GM19463 (cell line): ENCODE data around the gene TMEM131L.
"Not testable (repeated sequence)": the region's sequence is repeated elsewhere in the genome, so short reads cannot be mapped to it uniquely, and the experiment has no call there.

Experiments used
- ATAC-seq: cut with Tn5 transposase; IDR thresholded peaks from one replicate; pipeline ENCODE4 v1.9.1; 2021; ENCODE audit warnings: mild to moderate bottlenecking, moderate library complexity; ENCODE audit not compliant: unreplicated experiment

The TMEM131L gene

DNA sequence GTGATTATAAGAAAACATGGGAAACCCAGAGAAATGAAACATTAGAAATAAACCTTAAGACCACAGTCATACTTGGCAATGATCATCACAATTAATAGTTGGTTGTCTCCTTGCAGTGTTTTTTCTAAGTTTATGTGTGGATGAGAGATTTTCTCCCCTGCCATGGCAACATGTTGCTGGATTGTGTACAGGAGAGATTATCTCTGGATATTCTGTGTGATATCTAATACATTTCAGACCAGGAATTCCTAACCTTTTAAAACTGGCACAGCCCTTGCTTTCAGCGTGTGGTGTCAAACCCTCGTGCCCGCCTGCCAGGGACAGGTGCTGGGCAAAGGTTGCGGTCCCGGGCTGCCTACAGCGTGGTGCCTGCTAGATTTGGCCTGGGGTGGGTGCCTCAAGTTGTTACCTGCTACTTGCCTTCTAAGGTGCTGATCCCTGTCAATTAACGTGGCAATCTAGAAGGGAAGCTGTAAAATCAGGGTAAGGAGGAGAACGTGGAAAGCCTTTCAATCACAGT lies 100.5 kb downstream of the TMEM131L start:
- ATAC-seq, result no peak

DNA sequence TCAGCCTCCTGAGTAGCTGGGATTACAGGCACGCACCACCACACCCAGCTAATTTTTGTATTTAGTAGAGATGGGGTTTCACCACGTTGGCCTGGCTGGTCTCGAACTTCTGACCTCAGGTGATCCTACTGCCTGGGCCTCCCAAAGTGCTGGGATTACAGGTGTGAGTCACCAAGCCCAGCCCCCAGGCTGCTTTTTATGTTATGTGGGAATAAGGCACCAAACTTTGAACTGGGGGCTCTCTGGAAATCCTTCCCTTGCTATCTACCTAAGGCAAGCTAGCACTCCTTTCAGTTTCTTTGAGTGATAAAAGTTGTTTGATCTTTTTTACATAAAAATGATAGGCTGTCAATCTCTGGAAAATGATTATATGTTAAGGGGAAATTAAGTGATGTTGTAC lies 101.5 kb downstream of the TMEM131L start:
- not testable (repeated sequence) for ATAC-seq

DNA sequence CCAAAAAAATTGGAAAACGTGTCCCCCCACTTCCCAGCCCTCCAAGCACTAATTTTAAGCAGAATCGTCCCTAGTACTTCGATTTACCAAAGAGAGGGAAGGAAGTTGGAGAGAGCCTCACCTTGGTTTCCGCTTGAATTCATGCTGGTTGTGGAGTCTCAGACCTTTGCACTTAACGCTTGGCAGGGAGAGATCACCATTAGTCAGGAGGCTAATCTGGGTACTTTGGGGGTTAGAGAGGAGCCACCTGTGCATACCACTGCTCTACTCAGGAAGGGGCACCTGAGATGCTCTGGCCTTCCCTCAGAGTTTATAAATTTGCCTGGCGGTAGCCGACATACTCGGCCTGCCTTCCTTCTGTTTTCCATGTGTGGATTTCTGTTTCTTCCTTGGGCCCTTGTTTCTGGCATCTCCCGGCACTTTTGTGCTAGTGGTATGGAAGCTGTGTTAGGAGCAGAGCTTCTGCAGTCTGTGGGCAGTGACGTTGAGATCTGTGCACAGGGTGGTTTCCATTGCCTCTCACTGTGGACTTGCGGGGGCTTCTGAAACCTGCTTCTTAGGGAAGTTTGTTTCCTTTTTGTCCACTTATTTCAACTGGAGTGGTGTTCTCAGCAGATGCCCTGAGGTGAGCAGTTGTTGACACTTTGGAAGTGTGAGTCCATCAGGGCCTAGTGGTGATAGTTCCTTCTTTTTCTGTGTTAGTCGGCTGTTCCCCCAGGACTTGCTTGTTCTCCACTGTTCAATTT lies 104.2 kb downstream of the TMEM131L start:
- peak; percentile 52 for ATAC-seq

DNA sequence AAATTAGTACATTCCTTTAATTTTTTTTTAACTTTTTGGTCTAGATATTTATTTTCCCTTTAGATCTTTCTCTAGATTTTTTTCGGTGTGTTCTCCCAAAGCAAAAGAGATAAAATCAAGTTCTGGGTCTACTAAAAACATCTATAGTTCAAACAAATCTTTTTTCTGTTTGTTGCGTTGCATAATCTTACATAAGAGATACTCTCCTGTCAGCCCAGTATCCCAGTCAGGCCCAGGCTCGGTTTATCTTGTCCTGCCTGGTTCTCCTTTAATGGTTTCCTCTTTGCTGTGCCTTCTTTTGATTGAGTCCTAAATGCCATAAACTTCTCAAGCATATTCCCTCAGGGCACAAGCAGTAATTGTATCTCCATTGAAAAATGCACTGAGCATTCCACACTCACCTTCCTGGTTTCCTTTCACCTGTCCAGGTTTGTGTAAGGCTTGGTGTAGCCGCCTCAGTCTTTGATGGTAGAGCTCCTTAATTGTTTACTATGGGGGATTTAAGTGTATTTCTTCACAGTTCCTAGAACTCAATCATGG lies 104.9 kb downstream of the TMEM131L start:
- no peak for ATAC-seq

DNA sequence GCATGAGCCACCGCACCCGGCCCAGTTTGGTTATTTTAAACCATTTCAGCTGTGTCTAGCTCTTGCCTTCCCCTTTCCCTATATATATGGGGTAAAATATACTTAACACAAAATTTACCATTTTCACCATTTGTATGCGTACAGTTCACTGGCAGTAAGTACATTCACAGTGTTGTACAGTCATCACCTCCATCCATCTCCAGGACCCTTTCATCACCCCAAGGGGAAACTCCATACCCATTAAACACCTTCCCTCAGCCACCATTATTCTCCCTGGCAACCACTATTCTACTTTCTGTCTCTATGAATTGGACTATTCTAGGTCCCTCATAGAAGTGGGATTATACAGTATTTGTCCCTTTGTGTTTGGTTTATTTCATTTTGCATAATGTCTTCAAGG lies 106.4 kb downstream of the TMEM131L start:
- no peak for ATAC-seq

DNA sequence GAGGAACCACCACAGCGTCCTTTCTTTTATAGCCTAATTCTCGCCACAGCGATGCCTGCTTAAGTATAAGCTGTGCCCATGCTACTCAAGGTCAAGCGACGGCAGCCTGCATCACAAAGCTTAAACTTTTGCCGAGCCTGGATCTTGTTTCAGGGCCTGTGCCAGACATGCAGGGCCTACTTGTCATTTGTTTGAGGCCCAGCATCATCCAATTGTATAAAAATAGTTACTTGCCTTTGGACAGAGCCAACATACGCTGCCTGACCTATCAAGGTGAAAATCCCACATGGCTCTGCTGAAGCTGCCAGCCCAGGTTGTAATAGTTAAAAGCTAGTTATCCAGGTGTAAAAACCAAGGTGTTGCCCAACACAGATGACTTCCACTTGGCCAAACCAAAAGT lies 107.1 kb downstream of the TMEM131L start:
- no peak for ATAC-seq

DNA sequence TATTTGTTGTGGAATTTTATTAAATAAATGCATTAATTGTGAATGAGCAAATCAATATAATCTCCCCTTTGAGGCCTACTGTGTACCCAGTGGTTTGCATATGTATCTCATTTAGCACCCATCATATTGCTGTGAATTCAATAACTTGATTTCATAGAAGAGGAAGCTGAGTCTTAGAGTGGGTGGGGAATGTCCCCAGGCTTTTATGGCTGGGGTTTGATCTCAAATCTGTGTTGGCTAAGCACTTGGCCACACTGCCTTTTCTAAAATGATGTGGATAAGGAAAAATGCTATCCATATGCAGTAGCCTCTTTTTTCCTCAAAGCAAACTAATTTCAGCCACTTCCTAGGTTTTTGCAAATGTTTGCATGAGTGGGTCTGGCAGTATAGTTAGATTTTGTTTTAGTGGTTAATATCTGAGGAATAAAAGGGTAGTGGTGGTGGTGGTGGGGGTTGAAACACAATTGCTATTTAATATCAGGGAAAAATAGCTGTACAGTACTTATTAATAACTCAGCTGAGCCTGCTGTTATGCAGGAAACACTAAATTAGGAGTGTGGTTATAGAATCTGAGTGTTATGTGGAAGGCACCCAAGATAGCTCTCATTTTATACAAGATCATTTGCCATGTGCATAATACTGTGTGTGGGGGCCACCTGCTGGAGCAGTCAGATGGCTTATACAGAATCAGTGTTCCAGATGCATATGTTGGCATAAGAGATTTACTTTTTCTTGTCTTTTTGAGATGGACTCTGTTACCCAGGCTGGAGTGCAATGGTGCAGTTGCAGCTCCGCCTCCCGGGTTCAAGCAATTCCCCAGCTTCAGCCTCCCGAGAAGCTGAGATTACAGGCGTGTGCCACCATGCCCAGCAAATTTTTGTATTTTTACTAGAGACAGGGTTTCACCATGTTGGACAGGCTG lies 108.0 kb downstream of the TMEM131L start:
- ATAC-seq, result peak; percentile 55

DNA sequence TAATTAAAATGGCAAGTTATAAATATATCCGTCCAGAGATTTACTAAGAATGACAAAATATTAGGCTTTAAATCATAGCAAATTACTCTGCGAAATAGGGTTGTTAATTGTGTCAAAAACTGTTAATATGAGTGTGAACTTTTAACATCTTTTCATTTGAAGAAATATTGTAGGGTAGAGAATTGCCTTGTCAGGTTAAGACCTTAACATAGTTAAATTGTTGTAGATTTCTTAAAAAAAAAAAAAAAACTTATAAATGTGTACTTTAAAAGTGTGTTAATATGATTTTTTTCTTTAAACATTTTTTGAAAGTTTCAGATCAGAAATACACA lies 110.2 kb downstream of the TMEM131L start:
- no peak for ATAC-seq

DNA sequence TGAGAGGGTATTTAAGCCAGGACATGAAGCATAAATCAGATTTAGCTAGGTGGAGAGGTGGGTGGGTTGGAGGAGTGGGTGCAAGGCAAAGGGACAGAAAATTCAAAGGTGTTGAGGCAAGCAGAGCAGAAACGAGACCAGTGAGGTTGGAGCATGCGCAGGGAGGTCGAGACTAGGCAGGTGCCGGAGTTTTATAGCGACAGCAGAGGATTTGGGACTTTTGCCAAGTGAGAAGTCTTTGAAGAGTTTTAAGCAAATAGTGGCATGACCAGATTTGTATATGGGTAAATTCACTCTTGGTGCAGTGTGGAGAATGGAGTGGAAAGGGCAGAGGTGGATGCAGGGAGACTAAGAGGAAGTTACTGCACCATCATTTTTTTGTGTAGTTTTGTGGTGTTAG lies 110.9 kb downstream of the TMEM131L start:
- no peak for ATAC-seq

DNA sequence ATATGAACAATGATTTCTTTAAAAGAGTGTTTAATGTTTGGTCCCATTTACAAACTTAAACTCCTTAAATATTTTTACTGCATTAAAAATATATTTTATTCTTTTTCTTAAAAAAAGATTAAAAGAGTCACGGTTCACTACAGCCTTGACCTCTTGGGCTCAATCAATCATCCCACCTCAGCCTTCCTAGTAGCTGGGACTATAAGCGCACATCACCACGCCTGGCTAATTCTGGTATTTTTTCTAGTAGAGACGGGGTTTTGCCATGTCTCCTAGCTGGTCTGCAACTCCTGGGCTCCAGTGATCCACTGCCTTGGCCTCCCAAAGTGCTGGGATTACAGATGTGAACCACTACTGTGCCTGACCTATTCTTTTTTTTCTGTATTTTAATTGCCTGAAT lies 113.2 kb downstream of the TMEM131L start:
- no peak for ATAC-seq

DNA sequence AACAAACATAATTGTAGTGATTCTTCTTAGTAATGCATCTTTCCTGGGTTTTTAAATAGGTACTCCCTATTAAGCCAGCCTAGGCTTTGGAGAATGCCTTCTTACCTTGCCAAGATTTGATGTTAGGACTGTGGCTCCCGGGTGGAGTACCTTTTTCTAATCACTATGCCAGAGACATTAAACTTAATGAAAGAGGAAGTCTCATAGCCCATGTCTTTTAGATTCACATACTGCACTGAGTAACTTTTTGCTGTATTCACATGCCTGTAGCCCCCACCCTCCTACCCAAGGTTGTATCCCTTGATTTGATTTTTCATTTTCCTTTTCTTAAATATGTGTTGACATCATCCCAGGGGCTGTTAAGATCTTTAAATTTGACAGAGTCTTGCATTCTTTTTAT lies 113.7 kb downstream of the TMEM131L start:
- no peak for ATAC-seq

DNA sequence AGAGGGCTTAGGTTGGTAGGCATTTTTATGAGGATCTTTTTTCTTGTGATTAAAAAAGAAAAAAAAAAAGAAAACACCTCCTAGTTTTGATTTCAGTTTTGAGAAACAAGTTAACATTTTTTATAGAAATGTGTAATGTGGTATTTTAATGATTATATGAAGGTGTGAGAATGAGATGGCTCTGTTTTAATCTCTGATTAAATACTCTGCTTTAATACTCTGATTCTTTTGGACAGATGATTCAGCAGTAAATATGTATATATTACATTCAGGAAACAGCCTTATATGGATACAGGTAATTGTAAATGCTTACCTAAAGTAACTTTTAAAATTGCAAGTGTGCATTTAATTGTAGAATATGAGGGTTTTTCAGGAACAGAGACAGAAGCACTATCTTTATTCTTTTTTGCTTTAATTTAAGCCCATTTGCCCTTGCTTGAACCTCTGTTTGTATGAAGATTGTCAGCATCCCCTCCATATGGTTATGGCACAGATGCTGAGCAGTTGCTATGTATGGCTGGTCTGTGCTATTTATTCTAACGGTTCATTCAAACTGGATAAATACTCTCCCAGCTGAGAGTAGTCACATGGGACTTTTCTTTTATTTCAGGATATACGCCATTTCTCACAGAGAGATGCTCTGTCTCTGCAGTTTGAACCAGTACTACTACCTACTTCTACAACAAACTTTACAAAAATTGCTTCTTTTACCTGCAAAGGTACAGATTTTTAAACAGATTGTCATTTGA lies 117.0 kb downstream of the TMEM131L start:
- ATAC-seq, result no peak

DNA sequence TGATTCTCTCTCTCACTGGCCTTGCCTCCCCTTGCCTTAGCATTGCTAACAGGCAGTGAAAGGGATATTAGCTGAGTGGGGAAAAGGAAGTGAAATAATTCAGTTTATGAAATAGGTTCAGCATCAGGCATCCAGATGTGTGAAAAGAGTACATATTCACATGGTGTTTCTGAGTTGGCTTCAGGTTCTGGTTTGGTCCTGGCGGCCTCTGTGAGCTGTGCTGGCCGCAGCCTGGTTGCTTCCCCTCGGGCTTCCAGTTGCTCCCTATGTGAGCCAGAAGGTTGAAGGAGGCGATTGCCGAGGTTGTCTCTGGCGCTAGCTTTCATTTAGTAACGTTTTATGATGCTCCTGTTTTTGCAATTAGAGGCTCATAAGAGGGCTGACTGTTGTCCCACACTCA lies 118.9 kb downstream of the TMEM131L start:
- no peak for ATAC-seq

DNA sequence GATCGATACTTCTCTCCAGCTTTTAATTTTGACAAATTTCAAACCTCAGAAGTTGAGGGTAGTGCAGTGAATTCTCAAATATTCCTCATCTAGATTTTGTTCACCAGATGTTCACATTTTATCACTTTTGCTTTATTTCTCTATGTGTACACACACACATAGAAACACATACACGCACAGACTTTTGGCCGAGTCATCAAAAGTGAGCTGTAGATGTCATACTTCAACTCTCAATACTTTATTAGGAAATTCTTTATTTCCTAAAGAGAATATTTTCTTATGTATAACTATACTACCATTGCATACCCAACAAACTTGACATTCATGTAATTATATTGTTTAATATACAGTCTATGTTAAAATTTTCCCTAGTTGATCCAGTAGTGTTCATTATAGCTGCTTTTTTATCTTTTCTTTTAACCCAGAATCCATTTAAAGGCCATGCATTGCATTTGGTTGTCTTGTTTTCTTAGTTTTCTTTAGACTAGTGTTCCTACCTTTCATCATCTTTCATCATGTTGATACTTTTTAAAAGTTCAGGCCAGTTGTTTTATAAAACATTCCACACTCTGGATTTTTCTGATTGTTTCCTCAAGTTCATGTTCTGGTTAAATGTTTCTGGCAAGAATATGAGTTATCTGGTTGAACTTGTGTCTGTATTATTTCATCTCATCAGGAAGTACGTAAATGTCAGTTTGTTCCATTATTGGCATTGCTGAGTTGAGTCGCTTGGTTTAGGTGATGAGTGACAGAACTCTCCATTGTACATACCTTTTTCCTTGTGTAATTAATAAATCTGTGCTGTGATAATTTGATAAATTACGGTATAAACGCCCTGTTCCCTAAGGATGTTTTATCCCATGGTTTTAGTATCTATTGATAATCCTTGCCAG lies 123.8 kb downstream of the TMEM131L start:
- no peak for ATAC-seq

DNA sequence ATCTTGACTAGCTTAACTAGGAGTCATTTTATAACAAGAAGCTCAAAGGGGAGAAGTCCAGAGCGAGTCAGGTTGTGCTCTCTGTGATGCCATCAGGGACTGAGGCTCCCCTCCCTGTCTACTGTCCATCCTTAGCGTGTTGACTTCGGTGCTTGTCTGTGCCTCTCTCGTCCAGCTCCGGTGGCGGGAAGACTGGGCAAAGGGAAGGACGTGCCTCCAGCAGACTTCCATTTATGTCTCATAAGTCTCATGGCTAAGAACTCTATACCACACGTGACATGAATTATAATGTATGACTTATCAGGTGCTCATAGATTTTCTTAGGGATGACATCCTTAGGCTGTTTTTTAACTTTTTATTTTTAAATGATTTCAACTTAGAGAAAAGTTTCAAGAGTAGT lies 125.3 kb downstream of the TMEM131L start:
- ATAC-seq, result no peak

DNA sequence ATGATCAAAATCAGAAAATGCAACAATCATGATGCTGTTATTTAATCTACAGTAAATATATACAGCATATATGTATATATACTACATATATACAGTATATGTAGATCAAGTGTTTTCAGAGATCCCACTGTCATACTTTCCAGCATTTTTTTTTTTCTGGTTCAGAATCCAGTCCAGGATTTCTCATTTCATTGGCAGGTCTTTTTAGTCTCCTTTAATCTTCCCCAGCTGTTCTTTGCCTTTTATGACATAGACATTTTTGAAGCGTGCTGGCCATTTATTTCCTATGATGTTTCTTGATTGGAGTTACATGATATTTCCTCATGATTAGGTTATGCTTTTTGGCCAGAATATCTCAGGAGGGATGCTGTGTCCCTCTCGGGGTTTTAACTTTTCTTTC lies 125.9 kb downstream of the TMEM131L start:
- no peak for ATAC-seq

DNA sequence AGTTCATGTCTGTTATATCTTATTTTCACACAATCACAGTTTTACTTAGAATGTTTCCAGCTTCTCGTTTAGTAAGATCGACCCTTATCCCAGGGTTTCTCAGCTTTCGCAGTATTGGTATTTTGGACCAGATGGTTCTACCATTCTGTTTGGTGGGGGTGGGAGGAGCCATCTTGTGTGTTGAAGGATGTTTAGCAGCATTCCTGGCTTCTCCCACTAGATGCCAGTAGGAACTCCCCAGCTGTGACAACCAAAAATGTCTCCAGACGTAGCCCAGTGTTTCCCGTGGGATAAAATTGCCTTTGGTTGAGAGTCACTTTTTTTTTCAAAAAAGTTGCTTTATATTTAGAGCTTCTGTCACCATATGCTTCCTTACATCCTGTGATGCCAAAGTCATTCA lies 127.0 kb downstream of the TMEM131L start:
- ATAC-seq, result no peak

DNA sequence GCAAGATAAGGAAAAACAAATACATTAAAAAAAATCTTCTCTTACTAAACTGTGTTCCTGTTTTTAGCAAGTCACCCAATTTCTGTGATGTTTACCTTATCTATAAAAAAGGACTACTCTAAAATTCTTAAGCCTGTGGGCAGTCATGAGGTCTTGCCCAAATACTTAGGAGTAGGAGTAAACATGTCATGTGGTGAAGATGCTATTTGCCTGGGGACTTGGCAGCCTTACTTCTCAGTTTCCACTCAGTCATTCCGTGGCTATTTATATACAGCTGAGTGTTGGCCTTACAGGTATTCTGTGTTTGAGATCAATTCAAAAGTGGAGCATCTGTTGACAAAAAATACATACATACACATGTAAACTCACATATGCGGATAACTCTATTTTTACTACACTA lies 128.1 kb downstream of the TMEM131L start:
- no peak for ATAC-seq

DNA sequence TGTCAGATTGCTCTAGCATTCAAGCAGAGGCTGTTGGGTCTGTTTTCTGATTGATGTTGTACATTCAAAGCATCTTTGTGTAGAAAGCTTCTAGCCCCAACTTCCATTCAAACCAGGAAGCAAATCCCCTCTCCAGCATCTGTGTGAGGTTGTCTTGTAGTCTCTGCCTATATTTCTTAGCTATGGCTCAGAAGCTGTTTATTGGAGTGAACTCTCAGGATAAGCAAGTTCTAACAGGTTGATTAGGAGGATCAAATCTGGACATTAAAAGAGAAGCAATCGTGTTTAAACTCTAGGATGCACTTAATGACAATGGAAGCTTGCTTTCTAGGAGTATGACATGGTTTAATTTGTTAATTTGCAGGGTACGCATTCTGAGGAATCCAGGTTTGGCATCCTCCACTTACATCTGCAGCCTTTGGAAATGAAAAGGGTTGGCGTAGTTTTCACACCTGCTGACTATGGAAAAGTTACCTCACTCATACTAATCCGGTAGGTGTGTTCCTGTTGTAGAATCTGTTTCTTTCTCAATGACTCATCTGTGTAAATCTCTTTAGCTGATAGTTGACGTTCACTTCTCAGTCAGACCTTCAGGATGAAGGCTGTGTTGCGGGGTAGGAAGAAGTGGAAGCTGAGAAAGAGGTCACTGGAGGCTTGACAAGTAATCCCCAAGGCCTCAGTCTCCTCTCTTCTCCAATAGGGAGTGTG lies 129.9 kb downstream of the TMEM131L start:
- no peak for ATAC-seq
